ES-I3 (cell line): ENCODE results near the gene USP43.

Experiments used
- H3K36me3 ChIP-seq: 2 replicates; pipeline ENCODE4 v1.6.1; 2013; ENCODE audit warnings: mild to moderate bottlenecking, low read length, control low read depth, moderate library complexity; ENCODE audit not compliant: insufficient read depth
- H3K4me1 ChIP-seq: 2 replicates; pipeline ENCODE4 v1.6.1; 2013; ENCODE audit warnings: mild to moderate bottlenecking, control low read depth, low read length; ENCODE audit not compliant: insufficient read depth
- H3K9ac ChIP-seq: 2 replicates; pipeline ENCODE4 v1.6.1; 2013; ENCODE audit warnings: low read depth, mild to moderate bottlenecking, low read length, moderate library complexity
- H3K9me3 ChIP-seq: 2 replicates; pipeline ENCODE4 v1.6.1; 2013; ENCODE audit warnings: mild to moderate bottlenecking, low read length, moderate library complexity; ENCODE audit not compliant: control insufficient read depth, insufficient read depth

Gene USP43

DNA sequence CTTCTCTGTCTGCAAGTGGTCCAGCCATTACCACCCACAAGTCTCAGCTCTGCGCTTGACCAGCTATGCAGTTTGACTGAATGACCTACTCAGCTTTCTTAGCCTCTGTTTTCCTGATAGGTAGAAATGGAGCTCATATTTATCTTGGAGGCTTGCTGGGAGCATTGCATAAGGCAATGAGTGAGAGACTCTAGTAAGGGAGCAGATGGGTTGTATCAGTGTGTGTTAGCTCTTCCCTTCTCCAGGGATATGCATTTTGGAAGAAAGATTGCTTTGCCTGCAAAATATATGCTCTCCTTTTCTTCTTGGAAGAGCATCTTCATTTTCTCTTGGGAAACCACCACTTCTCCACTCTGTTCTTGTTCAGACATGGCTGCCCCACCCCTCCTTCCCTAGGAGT lies 120.0 kb downstream of the USP43 start:
- no peaks in the 10 kb centered on the region for H3K4me1 ChIP-seq
- no peaks in the 10 kb centered on the region for H3K36me3 ChIP-seq
- no peaks in the 10 kb centered on the region for H3K9me3 ChIP-seq

DNA sequence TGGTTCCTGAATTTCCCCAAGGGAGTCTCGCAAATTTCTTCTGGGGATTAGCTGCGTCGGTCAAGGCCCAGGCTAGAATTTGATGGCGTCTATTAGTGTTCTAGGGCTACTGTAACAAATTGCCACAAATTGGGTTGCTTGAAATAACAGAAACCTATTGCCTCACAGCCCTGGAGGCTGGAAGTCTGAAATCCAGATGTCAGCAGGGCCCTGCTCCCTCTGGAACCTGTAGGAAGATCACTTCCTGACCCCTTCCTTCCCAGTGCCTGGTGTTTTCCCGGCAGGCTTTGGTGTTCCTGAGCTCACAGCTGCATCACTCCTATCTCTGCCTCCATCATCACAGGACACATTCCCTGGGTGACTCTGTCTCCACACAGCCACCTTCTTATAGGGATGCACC lies 121.7 kb downstream of the USP43 start:
- no peaks in the 10 kb centered on the region for H3K4me1 ChIP-seq
- no peaks in the 10 kb centered on the region for H3K36me3 ChIP-seq
- H3K9me3 ChIP-seq: no peaks in the 10 kb centered on the region
- no peak overlapping the region for H3K9ac ChIP-seq

More for the DNA sequence above, 120.0 kb downstream of the USP43 start:
- no peak overlapping the region for H3K9ac ChIP-seq

- H3K4me1 ChIP-seq: no peaks in the 10 kb centered on the region
- no peaks in the 10 kb centered on the region for H3K9me3 ChIP-seq
- no peak overlapping the region for H3K9ac ChIP-seq
- H3K36me3 ChIP-seq: no peaks in the 10 kb centered on the region
Measured at GRCh38 chr17:9767432-9767991, 122.2 kb downstream of the USP43 start.

GRCh38 chr17:9768381-9768934 lies 123.1 kb downstream of the USP43 start:
- Histone ChIP-seq H3K4me1 (no peaks in the 10 kb centered on the region), H3K9ac (no peak overlapping the region)

DNA sequence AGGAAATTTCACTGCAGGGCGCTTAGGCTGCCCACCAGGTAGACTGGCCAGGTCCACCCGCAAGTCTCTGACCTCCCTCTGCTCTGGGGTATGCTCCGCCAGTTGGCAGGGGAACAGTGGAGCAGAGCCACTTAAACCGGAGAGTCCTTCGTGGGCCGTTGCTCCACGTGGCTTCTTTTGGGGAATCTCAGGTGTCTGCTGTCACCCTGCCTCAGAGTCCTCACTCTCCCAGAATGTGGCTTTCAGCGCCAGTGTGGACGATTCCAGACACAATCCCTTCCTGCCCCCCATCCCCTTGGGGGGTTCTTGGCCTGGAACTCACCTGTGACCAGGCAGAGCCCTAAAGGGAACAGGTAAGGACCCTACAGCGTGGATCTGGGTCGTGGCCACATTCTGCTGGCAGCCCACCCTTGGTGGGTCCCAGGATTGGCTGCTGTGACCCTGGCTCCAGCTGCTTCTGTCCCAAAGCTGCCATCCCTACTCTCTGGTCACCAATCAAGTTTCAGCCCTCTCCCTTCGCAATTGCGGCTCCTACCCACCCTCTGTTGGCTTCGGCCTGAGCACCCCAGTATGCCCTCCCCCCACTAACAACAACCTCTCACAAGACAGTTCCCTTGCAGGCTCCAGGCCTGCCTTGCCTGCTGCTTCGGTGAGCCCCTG lies 123.8 kb downstream of the USP43 start:
- Histone ChIP-seq H3K9ac (no peak overlapping the region), H3K4me1 (no peaks in the 10 kb centered on the region), H3K36me3 (no peaks in the 10 kb centered on the region), H3K9me3 (no peaks in the 10 kb centered on the region)

More at GRCh38 chr17:9768381-9768934, 123.1 kb downstream of the USP43 start:
- Histone ChIP-seq H3K9me3 (no peaks in the 10 kb centered on the region), H3K36me3 (no peaks in the 10 kb centered on the region)

DNA sequence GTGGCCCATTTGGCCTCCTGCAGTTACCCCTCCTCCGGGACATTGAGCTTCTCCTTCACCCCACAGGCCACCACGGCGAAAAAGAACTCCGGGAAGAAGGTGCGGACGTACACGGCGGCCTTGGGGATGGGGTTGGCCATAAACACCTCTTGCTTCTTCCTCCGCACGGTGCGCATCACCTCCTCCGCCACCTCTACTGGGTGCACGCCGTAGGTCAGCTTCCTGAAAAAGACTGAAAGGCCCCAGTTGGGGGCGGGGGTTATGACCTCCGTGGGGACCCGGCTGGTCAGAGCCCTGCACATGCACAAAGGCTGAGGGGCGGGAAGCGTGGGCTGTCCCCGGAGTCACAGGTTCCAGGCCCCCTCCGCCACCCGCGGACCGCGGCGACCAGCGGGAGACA lies 126.1 kb downstream of the USP43 start:
- Histone ChIP-seq H3K36me3 (no peaks in the 10 kb centered on the region), H3K4me1 (no peaks in the 10 kb centered on the region), H3K9ac (no peak overlapping the region), H3K9me3 (no peaks in the 10 kb centered on the region)

- H3K9me3 ChIP-seq: no peaks in the 10 kb centered on the region
- no peak overlapping the region for H3K9ac ChIP-seq
- H3K4me1 ChIP-seq: no peaks in the 10 kb centered on the region
- no peaks in the 10 kb centered on the region for H3K36me3 ChIP-seq
Measured at GRCh38 chr17:9772658-9773057, 127.3 kb downstream of the USP43 start.

GRCh38 chr17:9776911-9777310 lies 131.6 kb downstream of the USP43 start:
- Histone ChIP-seq H3K9ac (no peak overlapping the region), H3K9me3 (no peaks in the 10 kb centered on the region), H3K4me1 (no peaks in the 10 kb centered on the region), H3K36me3 (no peaks in the 10 kb centered on the region)
